WI38 (cell line): ENCODE measurements around the gene PRDM16.

Source experiments
- H3K4me3 ChIP-seq: 2 replicates; pipeline ENCODE4 v1.5.1; 2011; ENCODE audit warnings: low read depth, mild to moderate bottlenecking, control low read depth, low read length
- CTCF ChIP-seq: IDR thresholded peaks from 2 replicates; pipeline ENCODE4 v1.5.1; 2012; ENCODE audit warnings: low read depth, mild to moderate bottlenecking, control low read depth, low read length

Gene PRDM16

GRCh38 chr1:3443807-3444206, 374.8 kb downstream of the PRDM16 start:
- no peak overlapping the region for H3K4me3 ChIP-seq
- TF ChIP-seq CTCF, result no peak

- no peak overlapping the region for H3K4me3 ChIP-seq
- no peak for TF ChIP-seq CTCF
These were observed 375.3 kb downstream of the PRDM16 start for GRCh38 chr1:3444298-3444697.

GRCh38 chr1:3444736-3445135, 375.7 kb downstream of the PRDM16 start:
- H3K4me3 ChIP-seq, result no peak overlapping the region
- no peak for TF ChIP-seq CTCF

DNA sequence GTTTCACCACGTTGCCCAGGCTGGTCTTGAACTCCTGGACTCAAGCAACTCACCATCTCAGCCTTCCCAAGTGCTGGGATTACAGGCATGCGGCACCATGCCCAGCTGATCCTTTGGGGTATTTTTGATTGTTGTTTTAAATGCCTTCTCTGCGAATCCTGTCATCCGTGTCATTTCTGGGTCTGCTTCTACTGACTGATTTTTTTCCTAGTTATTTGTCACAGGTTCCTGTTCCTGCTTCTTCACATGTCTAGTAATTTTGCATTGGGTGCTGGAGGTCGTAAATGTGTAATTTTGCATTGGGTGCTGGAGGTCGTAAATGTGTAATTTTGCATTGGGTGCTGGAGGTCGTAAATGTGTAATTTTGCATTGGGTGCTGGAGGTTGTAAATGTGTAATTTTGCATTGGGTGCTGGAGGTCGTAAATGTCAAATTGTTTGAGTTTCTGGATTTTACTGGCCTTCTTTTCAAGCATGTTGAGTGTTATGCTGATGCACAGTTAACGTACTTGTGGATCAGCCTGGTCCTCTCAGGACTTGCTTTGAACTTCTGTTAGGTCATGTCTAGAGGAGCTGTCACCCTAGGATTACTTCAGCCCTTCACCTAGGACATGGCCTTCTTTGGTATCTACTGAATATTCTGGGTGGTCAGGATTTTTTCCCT, 381.3 kb downstream of the PRDM16 start:
- no peak for TF ChIP-seq CTCF
- H3K4me3 ChIP-seq, result no peak overlapping the region

- TF ChIP-seq CTCF, result no peak
- no peak overlapping the region for H3K4me3 ChIP-seq
These were observed 382.0 kb downstream of the PRDM16 start for GRCh38 chr1:3450983-3451382.

DNA sequence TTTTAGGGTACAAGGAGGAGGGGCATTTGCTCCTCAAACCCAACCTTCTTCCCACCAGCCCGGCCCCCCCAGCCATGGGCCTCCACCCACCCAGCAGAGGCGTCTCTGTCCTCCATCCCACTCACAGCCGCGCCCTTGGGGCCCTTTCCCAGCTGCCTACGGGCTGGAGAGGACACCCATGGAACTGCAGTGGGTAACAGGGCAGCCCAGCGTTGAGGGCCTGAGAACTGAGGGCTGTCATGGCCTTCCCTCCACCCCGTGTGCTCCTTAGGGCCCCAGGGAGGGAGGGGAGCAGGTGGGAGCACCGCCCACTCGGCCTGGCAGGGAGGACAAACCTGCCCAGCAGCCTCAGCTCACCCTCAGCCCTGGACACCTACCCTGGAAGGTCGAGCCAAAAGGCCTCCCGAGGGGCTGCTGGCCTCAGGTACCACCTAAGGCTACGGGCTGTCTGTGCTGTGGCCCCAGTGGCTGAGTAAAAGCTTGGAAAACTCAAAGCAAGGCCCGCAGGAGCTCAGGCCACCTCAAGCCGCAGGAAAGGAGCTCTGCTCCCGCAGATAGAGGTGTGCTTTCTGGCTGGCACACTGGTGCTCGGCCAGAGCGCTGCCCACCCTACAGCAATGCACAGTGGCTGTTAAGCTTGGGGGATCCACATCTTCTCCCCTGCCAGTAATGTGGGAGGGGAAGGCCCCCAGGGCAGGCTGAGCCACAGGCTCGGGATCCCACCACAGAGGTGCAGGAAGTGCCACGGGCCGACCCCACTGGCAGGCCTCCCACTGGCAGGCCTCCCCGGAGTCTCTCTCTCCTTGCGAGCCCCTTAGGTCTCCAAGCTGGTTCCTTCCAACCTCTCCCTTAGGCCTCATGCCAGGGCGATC, 383.2 kb downstream of the PRDM16 start:
- no peak for TF ChIP-seq CTCF
- H3K4me3 ChIP-seq, result no peak overlapping the region

GRCh38 chr1:3452866-3453175, 383.8 kb downstream of the PRDM16 start:
- TF ChIP-seq CTCF, result no peak
- H3K4me3 ChIP-seq, result no peak overlapping the region
